LNCAP (cell line): ENCODE data around the gene AHCY.

ENCODE experiments used
- TF ChIP-seq, protein P1 (sequence below): fragments of 450-650 bp; IDR thresholded peaks from 2 replicates; pipeline ENCODE4 v1.5.1; 2017; ENCODE audit warnings: mild to moderate bottlenecking

The AHCY gene

GRCh38 chr20:34322267-34323105, 19.3 kb upstream of the AHCY start:
- TF ChIP-seq, protein P1, sequence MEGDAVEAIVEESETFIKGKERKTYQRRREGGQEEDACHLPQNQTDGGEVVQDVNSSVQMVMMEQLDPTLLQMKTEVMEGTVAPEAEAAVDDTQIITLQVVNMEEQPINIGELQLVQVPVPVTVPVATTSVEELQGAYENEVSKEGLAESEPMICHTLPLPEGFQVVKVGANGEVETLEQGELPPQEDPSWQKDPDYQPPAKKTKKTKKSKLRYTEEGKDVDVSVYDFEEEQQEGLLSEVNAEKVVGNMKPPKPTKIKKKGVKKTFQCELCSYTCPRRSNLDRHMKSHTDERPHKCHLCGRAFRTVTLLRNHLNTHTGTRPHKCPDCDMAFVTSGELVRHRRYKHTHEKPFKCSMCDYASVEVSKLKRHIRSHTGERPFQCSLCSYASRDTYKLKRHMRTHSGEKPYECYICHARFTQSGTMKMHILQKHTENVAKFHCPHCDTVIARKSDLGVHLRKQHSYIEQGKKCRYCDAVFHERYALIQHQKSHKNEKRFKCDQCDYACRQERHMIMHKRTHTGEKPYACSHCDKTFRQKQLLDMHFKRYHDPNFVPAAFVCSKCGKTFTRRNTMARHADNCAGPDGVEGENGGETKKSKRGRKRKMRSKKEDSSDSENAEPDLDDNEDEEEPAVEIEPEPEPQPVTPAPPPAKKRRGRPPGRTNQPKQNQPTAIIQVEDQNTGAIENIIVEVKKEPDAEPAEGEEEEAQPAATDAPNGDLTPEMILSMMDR: no peak

- TF ChIP-seq, protein P1: no peak
These were observed 17.7 kb upstream of the AHCY start for GRCh38 chr20:34320861-34321260.

- TF ChIP-seq, protein P1: no peak
These were observed 15.7 kb upstream of the AHCY start for GRCh38 chr20:34318609-34319443.

DNA sequence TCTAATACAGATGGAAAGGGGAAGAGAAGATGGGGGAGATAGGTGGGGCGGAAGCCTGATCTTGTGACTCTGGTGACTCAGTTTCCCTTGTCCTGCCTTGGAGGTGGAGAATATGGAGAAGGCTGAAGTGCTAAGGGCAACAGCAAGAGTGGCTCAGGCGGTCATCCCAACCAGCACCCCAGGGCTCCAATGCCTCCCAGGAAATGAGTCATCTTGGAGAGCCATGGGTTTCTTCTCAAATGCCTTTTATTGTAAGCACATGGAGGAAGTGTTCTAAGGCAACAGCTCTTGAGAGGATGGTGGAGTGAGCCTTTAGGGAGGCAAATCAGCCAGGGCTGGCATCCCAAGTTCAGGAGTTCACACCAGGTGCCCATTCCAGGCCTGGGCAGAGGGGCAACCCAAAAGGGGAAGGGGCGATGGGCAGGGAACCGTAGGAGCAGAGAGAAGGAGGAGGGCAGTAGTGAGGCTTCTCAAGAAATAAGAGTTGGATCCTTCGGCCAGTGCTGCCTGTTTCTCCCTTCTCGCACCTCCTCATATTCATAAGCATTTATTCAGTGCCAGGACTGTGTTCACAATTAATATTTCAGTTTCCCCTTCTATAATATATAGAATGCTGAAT, 13.2 kb upstream of the AHCY start:
- TF ChIP-seq, protein P1: no peak

GRCh38 chr20:34315236-34315635, 12.1 kb upstream of the AHCY start:
- TF ChIP-seq, protein P1: no peak

- TF ChIP-seq, protein P1: peak; percentile 100
These were observed 9.5 kb upstream of the AHCY start for GRCh38 chr20:34312544-34313217.

- TF ChIP-seq, protein P1: no peak
These were observed 8.9 kb upstream of the AHCY start for GRCh38 chr20:34312024-34312460.
